ENCODE results near the gene GGT6.

- TF ChIP-seq ESRRG (CRISPR knock-in tag; IDR thresholded peaks at IDR 0.05), result no peak
- no peak for TF ChIP-seq PATZ1 (CRISPR knock-in tag; IDR thresholded peaks at IDR 0.05; ENCODE audit: borderline replicate concordance)
- TF ChIP-seq ZFP3 (CRISPR knock-in tag; IDR thresholded peaks at IDR 0.05), result no peak
- TF ChIP-seq SNAI2 (CRISPR knock-in tag; IDR thresholded peaks at IDR 0.05), result no peak
- no peak for TF ChIP-seq POU6F1 (CRISPR knock-in tag; IDR thresholded peaks at IDR 0.05; ENCODE audit: borderline replicate concordance, low read depth)
- TF ChIP-seq ZFP30 (CRISPR knock-in tag; IDR thresholded peaks at IDR 0.05), result no peak
- no peak for TF ChIP-seq CSDC2 (CRISPR knock-in tag; IDR thresholded peaks at IDR 0.05)
- TF ChIP-seq CREB5 (CRISPR knock-in tag; IDR thresholded peaks at IDR 0.05; ENCODE audit: low read depth), result no peak
- TF ChIP-seq RARB (CRISPR knock-in tag; IDR thresholded peaks at IDR 0.05), result no peak
- no peak for TF ChIP-seq ZNF70 (CRISPR knock-in tag; IDR thresholded peaks at IDR 0.05)
- TF ChIP-seq GLIS3 (CRISPR knock-in tag; IDR thresholded peaks at IDR 0.05), result no peak
These were observed 28.0 kb upstream of the GGT6 start for GRCh38 chr17:4588391-4588790.

Data from SK-N-SH treated with all-trans-retinoic acid at 6 μM for 48 hours (cell line).